ENCODE results near the gene SHC4. TPM values are rescaled to one million over a fixed set of nuclear protein-coding genes. Genes with fewer than 3 reads are reported as not detected.

Gene SHC4
- total and polyA plus RNA-seq, 2 of the 13 experiments (the other 11 are each of a cell fraction or from before 2014, with no cell fraction given), result 0.04 TPM; not detected in 1

- Histone ChIP-seq H3K27me3 (ENCODE audit: control insufficient read depth in 1 of 2, insufficient read depth in 2 of 2, low read length in 2 of 2) (no peaks in the 10 kb centered on the region), H3K4me2 (ENCODE audit: low read depth, low read length) (no peak overlapping the region), H3K36me3 (replicated peaks in 1 of 2; ENCODE audit: control insufficient read depth in 1 of 2, insufficient read depth in 2 of 2, low read length in 2 of 2) (no peaks in the 10 kb centered on the region), H2AFZ (ENCODE audit: low read length) (no peak overlapping the region), H3K9ac (ENCODE audit: insufficient read depth, low read depth, low read length) (no peak overlapping the region), H3K9me3 (ENCODE audit: low read length) (no peaks in the 10 kb centered on the region), H3K27ac (ENCODE audit: extremely low read length, insufficient read depth, low read length) (no peak overlapping the region), H3K4me1 (ENCODE audit: insufficient read depth, low read length) (no peaks in the 10 kb centered on the region), H3K4me3 (replicated peaks in 1 of 3; ENCODE audit: insufficient read depth in 1 of 3, low read depth in 2 of 3, low read length in 3 of 3) (no peak overlapping the region), H4K20me1 (ENCODE audit: insufficient read depth, low read length) (no peaks in the 10 kb centered on the region), H3K79me2 (ENCODE audit: insufficient read depth, low read length) (no peaks in the 10 kb centered on the region)
- 93% methylated on average over 3 of the region's 3 CpGs for WGBS (ENCODE audit: low lambda C conversion rate)
- in situ Hi-C loops (cut with HindIII; ENCODE audit: extremely low pct_ligation_motif_present, low pct_unique_long_range_greater_than_20kb), result no loop called here
- POLR2A ChIA-PET, result no interaction called here
- no peak for FAIRE-seq
- no TSS peak for BruUV-seq (replicated peaks)
- intact Hi-C loops (cut with micrococcal nuclease; ENCODE audit: unreplicated experiment), result no loop called here
- TF ChIP-seq AGO2 (optimal IDR thresholded peaks at IDR 0.05; ENCODE audit: low read depth, low read length) (no peak), PLRG1 (conservative IDR thresholded peaks at IDR 0.05) (no peak), RAD21 (CRISPR knock-in tag; IDR thresholded peaks at IDR 0.05) (no peak), TBX2 (CRISPR knock-in tag; IDR thresholded peaks at IDR 0.05; ENCODE audit: borderline replicate concordance) (no peak), ATF2 (CRISPR knock-in tag; IDR thresholded peaks at IDR 0.05) (no peak), RFXANK (CRISPR knock-in tag; IDR thresholded peaks at IDR 0.05) (no peak), REPIN1 (CRISPR knock-in tag; IDR thresholded peaks at IDR 0.05; ENCODE audit: borderline replicate concordance, low read depth) (no peak), ZNF782 (CRISPR knock-in tag; IDR thresholded peaks at IDR 0.05; ENCODE audit: borderline replicate concordance) (no peak), ZNF703 (CRISPR knock-in tag; IDR thresholded peaks at IDR 0.05; ENCODE audit: borderline replicate concordance) (no peak), ZNF530 (CRISPR knock-in tag; IDR thresholded peaks at IDR 0.05; ENCODE audit: low read depth) (no peak), ZSCAN12 (CRISPR knock-in tag; IDR thresholded peaks at IDR 0.05) (no peak), NR1H2 (CRISPR knock-in tag; IDR thresholded peaks at IDR 0.05; ENCODE audit: borderline replicate concordance, low read depth) (no peak)
- CTCF ChIA-PET (ENCODE audit: low intra/inter-chr PET ratio, low total read pairs), result no interaction called here
- DNase-seq (ENCODE audit: low spot score), result no peak
- ATAC-seq, result no peak
Measured at GRCh38 chr15:48914717-48915116, 49.0 kb downstream of the SHC4 start.
